ENCODE results near the gene FAM83E. TPM values are rescaled to one million over a fixed set of nuclear protein-coding genes. Genes with fewer than 3 reads are reported as not detected.

FAM83E gene
- total and polyA plus RNA-seq, 2 donors (not counting 1 experiment from before 2014, with no cell fraction given), result 0.15 to 4.1 TPM

- Histone ChIP-seq H4K20me1 (ENCODE audit: control insufficient read depth, insufficient read depth, low read length, poor library complexity, severe bottlenecking) (peaks cover 41% of the 10 kb centered on the region), H3K36me3 (replicated peaks in 1 of 2; ENCODE audit: control extremely low read depth in 1 of 2, control insufficient read depth in 1 of 2, extremely low read depth in 1 of 2, insufficient read depth in 2 of 2, low read length in 1 of 2) (peaks cover 0 to 14% of the 10 kb centered on the region in 2 experiments), H2AFZ (ENCODE audit: insufficient read depth, low read depth, low read length, poor library complexity, severe bottlenecking) (peak overlapping the region; percentile 76), H3K4me2 (replicated peaks; ENCODE audit: low read depth, low read length, poor library complexity, severe bottlenecking) (peak overlapping the region; percentile 99), H3K79me2 (ENCODE audit: control insufficient read depth, insufficient read depth, low read length) (peaks cover 48% of the 10 kb centered on the region), H3K27ac (ENCODE audit: low read length in 2 of 2) (peak overlapping the region; percentile 89 to 94), H3K4me1 (ENCODE audit: control insufficient read depth in 2 of 2, insufficient read depth in 2 of 2, low read length in 2 of 2) (peaks cover 40 to 41% of the 10 kb centered on the region in 2 donors), H3K27me3 (replicated peaks in 1 of 4; ENCODE audit: control extremely low read depth in 1 of 4, control insufficient read depth in 3 of 4, insufficient read depth in 4 of 4, low read length in 3 of 4) (no peaks in the 10 kb centered on the region), H3K9me3 (ENCODE audit: control extremely low read depth in 1 of 3, control insufficient read depth in 2 of 3, insufficient read depth in 1 of 3, low read length in 2 of 3) (peaks cover 0 to 5% (median 0%) of the 10 kb centered on the region in 3 donors), H3K4me3 (ENCODE audit: control extremely low read depth in 1 of 5, extremely low read depth in 1 of 5, insufficient read depth in 1 of 5, low read depth in 2 of 5, low read length in 4 of 5) (peak overlapping the region; percentile 57 to 98 (median 88)), H3K9ac (ENCODE audit: low read length) (peak overlapping the region; percentile 82)
- CTCF ChIA-PET, result interaction anchor here (0.7 to 2.7 kb wide), 7 partner anchors 8 to 356 kb away, joined by 3 to 12 read pairs (median 3); partner anchors contain the start of genes CA11, GYS1 and RUVBL2
- Mint-ChIP-seq H3K9me3 (ENCODE audit: insufficient read depth) (peaks cover 4% of the 10 kb centered on the region), H3K27ac (peak overlapping the region; percentile 100), H3K4me1 (peaks cover 54% of the 10 kb centered on the region), H3K27me3 (no peaks in the 10 kb centered on the region), H3K4me3 (peak overlapping the region; percentile 96)
- POLR2A ChIA-PET, result interaction anchor here (0.5 to 3.1 kb wide), 14 partner anchors 8 to 480 kb away, joined by 3 to 23 read pairs (median 5); partner anchors contain the start of genes CA11, NUCB1, RPL18 and SPHK2
- DNase-seq (peak; percentile 100), ATAC-seq (ENCODE audit: low read depth) (peak; percentile 68)
- intact Hi-C loops (cut with micrococcal nuclease), result loop anchor here (1.0 to 10.0 kb wide), 10 partner anchors 13 to 1365 kb away; partner anchors contain the start of genes C19orf73, EMP3, FLT3LG and INAFM1
- TF ChIP-seq CTCF (IDR thresholded peaks at IDR 0.05) (no peak), EZH2 (IDR thresholded peaks at IDR 0.05; ENCODE audit: borderline replicate concordance, insufficient read depth, low read depth, low read length, poor library complexity, severe bottlenecking) (no peak)
- WGBS (ENCODE audit: insufficient coverage), result 0% methylated on average over 32 of the region's 38 CpGs
These were observed 22.6 kb upstream of the FAM83E start for GRCh38 chr19:48637449-48637947.

Measured in B cell (primary cell).